HG03039 (cell line): ENCODE measurements around the gene RGS9.
"Not testable (repeated sequence)": the region's sequence is repeated elsewhere in the genome, so short reads cannot be mapped to it uniquely, and the experiment has no call there.

ENCODE experiments used
- ATAC-seq: cut with Tn5 transposase; IDR thresholded peaks from one replicate; pipeline ENCODE4 v1.9.1; 2021; ENCODE audit warnings: mild to moderate bottlenecking, moderate library complexity; ENCODE audit not compliant: unreplicated experiment

The RGS9 gene

DNA sequence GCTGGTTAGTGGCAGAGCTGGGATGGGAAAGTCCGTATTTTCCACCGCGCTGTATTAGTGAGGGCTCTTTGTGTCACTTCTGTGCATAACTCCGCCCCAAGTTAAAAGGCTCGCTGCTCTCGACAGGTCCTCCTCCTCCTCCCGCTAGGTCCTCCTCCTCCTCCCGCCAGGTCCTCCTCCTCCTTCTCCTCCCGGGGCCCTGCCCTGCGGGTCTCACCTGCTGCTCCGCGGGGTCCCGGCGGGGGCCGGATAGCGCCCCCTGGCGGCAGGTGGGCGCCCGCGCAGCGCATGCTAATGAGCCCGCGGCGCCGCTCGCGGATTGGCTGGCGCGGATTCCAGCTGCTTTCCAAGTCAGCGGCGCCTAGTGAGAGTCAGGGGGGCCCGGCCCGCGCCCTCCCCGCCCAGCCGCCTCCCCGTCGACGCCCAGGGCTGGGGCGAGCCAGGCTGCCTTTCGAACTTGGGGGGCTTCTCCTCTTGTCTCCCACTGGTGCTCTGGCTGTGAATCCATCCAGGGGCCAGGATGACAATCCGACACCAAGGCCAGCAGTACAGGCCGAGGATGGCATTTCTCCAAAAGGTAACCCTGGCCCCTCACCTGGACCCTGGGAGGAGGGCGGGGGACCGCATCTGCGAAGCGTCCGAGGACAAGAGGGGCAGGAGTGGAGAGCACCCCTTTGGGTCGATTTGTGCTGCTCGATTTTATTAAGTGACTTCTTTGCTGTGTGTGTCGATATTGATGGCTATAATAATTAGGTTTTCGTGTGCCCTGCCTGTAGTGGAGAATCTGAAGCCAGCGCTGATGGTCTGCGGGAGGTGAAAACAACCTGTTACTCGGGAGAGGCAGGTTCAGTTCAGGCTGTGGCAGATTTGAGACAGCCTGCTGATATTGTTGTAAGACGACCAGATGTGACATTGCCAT is at the start of gene RGS9:
Gene RGS9, plus strand, starts transcription at position 350 of the 919 bp plus-strand sequence. Its CDS starts 171 bp downstream, at position 521.
- peak; percentile 91 for ATAC-seq

- no peak for ATAC-seq
Observed at GRCh38 chr17:65088621-65089360, 48.4 kb upstream of the RGS9 start.

DNA sequence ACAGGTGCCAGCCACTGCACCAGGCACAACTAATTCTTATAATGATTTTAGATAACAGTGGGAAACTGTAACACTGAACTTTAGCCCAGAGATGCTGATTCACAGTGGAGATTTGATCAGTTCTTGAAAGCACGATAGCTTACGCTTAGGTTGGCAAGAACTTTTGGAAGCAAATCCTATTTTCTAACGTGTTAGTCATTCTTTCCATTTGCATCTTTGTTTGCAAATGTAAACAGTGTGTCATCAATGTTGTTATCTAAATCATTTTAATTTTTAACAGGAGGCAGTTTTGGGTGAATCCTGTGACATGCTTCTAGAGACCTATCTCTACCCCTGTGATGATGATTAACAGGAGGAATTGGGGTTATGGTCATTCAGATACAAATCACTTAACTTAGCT is 44.9 kb upstream of the RGS9 start:
- ATAC-seq = no peak

DNA sequence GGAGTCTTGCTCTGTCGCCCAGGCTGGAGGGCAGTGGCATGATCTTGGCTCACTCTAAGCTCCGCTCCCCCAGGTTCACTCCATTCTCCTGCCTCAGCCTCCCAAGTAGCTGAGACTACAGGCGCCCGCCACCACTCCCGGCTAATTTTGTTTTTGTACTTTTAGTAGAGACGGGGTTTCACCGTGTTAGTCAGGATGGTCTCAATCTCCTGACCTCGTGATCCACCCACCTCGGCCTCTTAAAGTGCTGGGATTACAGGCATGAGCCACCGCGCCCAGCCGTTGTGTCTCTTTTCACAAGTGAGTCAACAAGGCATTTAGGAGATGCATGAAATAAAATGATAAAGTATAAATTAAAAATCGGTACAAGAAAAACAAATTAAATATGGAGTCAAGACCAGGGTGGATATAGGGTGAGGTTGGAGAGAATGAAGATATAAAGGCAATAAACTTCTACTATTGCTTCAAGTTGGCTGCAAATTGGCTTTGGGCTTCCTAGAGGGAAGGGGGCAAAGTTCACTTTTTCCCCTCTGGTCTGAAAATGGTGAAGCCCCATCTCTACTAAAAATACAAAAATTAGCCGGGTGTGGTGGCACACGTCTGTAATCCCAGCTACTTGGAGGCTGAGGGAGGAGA is 44.3 kb upstream of the RGS9 start:
- not testable (repeated sequence) for ATAC-seq

DNA sequence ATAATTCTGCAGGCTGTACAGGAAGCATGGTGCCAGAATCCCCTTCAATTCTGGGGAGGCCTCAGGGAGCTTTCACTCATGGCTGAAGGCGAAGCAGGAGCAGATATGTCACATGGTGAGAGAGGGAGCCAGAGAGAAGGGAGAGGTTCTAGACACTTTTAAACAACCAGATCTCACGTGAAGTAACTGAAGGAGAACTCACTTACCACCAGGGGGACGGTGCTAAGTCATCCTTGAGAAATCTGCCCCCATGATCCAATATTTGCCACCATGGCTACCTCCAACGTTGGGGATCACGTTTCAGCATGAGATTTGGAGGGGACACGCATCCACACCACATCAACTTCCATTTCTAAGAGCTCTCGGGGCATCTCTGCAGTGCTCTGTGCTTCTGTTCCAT is 43.2 kb upstream of the RGS9 start:
- no peak for ATAC-seq

DNA sequence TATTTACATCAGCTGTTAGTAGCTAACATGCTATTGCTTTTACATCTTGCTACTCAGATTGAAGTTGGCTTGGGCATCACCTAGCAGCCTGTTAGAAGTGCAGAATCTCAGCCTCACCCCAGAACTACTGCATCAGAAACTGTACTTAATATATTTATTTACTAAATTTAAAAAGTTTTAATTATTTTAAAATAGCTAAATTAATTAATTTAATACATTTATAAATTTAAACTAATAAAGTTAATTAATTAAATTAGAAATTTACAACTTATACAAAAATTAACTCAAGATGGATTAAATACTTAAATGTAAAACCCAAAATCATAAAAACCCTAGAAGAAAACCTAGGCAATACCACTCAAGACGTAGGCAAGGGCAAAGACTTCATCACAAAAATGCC is 41.7 kb upstream of the RGS9 start:
- no peak for ATAC-seq

DNA sequence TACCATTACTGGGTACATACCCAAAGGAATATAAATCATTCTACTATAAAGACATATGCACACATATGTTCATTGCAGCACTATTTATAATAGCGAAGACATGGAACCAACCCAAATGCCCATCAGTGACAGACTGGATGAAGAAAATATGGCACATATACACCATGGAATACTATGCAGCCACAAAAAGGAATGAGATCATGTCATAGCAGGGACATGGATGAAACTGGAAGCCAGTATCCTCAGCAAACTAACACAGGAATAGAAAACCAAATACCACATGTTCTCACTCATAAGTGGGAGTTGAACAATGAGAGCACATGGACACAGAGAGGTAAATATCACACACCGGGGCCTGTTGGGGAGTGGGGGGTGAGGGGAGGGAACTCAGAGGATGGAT is 40.8 kb upstream of the RGS9 start:
- ATAC-seq = not testable (repeated sequence)

DNA sequence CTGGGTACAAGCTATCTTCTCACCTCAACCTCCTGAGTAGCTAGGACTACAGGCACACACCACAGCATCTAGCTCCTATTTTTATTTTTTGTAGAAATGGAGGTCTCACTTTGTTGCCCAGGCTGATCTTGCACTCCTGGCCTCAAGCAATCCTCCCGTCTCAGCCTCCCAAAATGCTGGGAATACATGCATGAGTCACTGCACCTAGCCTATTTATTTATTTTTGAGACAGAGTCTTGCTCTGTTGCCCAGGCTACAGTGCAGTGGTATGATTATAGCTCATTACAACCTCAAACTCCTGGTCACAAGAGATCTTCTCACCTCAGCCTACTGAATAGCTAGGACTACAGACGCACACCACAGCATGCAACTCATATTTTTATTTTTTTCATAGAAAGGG is 40.1 kb upstream of the RGS9 start:
- no peak for ATAC-seq

DNA sequence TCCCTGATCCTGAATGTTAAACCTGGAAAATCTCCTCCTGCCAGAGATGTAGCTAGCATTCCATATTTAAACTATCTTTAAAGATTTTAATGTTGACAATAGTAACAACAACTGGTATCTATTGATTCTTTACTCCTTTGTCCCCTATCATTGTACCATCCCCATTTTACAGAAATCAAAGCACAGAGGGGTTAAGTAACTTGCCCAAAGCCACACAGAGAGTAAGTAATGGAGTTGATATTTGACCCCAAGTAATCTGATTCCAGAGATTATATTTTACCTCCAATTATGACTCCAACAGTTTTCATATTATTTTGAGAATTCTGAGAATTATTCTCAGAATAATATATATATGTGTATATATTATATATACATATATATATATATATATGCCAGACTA is 37.7 kb upstream of the RGS9 start:
- ATAC-seq = no peak

DNA sequence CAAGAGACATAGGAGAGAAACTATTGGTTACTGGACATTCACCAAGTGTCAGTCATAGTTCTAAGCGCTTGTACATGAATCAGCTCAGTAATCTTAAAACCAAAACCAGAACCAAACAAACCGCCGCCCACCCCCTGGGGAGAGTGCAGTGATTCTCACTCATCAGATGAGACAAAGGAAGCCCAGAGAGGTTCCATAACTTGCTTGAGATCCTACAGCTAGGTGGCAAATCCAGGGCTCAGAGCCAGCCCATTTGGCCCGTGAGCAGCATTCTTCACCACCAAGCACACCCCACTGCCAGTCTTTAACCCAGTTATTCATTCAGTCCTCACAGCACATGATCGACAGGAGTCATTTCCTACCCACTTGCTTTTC is 37.2 kb upstream of the RGS9 start:
- peak; percentile 77 for ATAC-seq

GRCh38 chr17:65100316-65101140 is 36.6 kb upstream of the RGS9 start:
- peak; percentile 66 for ATAC-seq

GRCh38 chr17:65101371-65101770 is 35.8 kb upstream of the RGS9 start:
- ATAC-seq = no peak

DNA sequence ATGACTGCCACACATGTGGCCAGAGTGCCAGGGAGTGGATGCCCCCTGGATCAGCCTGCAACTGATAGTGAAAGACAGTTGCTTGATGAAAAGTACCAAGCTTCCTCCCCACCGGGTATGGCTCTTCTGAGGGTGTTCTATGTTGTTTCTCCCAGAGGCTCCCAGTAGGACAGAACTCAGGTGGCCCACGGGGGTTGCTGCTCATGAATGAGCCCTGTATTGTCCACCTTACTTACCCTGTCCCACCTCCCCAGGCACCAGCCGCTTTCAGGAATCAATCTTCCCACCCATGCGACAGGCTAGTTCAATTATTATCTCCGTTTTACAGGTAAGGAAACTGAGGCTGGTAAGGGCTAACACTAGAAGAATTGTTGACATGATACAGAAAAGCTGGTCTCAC is 34.9 kb upstream of the RGS9 start:
- ATAC-seq = no peak

DNA sequence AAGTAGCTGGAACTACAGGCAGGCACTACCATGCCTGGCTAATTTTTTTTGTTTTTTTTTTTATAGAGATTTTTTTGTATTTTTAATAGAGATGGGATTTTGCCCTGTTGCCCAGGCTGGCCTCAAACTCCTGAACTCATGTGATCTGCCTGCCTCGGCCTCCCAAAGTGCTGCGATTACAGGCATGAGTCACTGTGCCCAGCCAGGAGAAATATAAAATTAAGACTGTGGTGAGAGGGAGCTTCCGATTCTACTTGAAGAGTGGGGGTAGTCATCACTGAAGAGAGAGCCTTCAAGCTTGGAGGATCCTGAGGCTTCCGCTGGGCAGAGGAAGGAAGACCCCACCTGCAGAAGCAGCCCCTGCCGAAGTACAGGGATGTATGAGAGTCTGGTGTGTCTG is 34.4 kb upstream of the RGS9 start:
- no peak for ATAC-seq

GRCh38 chr17:65103431-65103830 is 33.7 kb upstream of the RGS9 start:
- no peak for ATAC-seq

DNA sequence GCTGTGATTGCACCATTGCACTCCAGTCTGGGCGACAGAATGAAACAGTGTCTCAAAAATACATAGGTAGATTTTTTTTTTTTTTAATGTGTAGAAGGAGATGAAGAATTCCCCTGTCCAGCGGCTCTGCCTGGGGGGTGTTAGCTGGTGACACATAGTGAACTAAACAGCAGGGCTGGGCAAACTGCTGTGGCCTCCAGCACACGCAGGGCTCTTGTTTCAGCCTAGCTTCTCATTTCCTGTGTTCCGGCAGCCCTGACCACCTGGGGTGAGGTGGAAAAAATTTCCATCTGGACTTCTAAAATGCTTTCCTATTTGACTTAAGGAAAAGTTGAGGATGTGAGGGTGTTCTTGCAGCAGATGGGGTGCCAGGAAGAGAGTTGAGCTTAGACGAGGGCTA is 33.3 kb upstream of the RGS9 start:
- ATAC-seq = no peak

DNA sequence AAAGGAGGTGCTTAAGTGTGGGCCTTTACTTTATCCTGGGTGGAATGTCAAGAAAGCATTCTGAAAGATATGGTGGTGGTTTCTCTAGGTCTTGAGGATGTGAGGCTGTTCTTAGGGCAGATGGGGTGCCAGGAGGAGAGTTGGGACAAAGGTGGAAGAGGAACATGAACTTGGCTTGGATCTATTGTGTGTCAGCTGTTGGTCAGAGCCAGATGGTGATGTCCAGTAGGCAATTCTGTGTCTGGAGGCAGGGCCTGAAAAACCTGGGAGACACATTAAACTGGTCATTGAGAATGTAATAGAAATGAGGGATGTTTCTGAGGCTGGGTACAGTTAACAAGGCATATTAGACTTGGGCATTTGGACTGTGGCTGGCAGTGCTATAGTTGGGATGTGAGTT is 32.6 kb upstream of the RGS9 start:
- ATAC-seq = no peak

DNA sequence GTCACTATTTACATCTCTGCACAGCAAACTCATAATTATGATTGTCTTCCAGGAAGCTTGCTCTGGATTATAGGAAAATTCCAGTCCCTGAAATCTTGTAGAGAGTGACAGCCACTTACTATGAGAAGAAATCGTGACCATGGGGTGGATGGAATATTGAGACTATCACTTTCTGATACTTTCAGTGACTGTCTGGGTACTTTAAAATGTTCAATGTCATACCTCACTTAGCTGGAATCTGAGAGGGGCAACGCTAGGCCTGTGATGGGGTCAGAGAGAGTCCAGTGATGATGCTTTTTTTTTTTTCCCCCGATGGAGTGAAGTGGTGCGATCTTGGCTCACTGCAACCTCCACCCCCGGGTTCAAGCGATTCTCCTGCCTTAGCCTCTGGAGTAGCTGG is 32.2 kb upstream of the RGS9 start:
- no peak for ATAC-seq

GRCh38 chr17:65108152-65108551 is 29.0 kb upstream of the RGS9 start:
- ATAC-seq = no peak

DNA sequence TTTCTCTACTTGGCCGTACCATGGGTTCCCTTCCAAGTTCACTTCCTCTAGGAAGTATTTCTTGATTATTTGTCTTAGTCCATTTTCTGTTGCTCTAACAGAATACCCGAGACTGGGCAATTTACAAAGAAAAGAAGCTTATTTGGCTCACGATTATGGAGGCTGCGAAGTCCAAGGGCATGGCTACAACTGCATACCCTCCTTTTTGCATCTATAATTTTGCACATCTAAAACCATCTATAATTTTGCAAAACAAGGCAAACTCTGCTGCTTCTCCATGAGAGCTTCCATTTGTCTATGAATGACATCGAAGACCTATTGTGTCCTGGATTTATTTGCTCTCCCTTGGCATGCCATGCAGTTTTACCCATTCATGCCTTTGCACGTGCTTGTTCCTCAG is 27.6 kb upstream of the RGS9 start:
- no peak for ATAC-seq
